Measurements from ENCODE around the gene ACO2. TPM values are rescaled to one million over a fixed set of nuclear protein-coding genes. Genes with fewer than 3 reads are reported as not detected.

The ACO2 gene
- total and polyA plus RNA-seq, 10 of the 15 experiments (the other 5 are each of a cell fraction or from before 2014, with no cell fraction given) = 21.4 to 214 (median 88.5) TPM

GRCh38 chr22:41446639-41447434 is 22.1 kb upstream of the ACO2 start, which contains the start of gene TOB2:
Gene TOB2, minus strand, starts transcription at chr22:41446801. Its CDS starts 9,456 bp downstream, at chr22:41437345.
- Histone ChIP-seq H3K9me3 (replicated peaks; ENCODE audit: control insufficient read depth, insufficient read depth, low read length) (no peaks in the 10 kb centered on the region), H3K79me2 (ENCODE audit: control insufficient read depth, insufficient read depth, low read length) (peaks cover 59% of the 10 kb centered on the region), H3K4me2 (ENCODE audit: control insufficient read depth, insufficient read depth) (peak within 1 kb of the TSS; percentile 92), H3K4me3 (peak within 1 kb of the TSS; percentile 86), H3K9ac (ENCODE audit: control insufficient read depth, insufficient read depth, low read length) (peak within 1 kb of the TSS; percentile 88), H3K27me3 (replicated peaks in 1 of 2; ENCODE audit: control insufficient read depth in 2 of 2, insufficient read depth in 2 of 2, low read length in 1 of 2) (no peaks in the 10 kb centered on the region), H4K20me1 (ENCODE audit: control insufficient read depth, insufficient read depth) (0 out of 2 replicates have a peak, but pooled peaks cover 4% of the 10 kb centered on the region), H3K36me3 (ENCODE audit: control insufficient read depth in 2 of 2, insufficient read depth in 2 of 2, low read length in 1 of 2) (peaks cover 0 to 5% of the 10 kb centered on the region in 2 experiments; a peak in 1 of 4 replicates), H3K4me1 (ENCODE audit: control insufficient read depth, insufficient read depth, low read length) (peaks cover 4% of the 10 kb centered on the region; the same call in 1 of the 2 replicates), H2AFZ (ENCODE audit: control insufficient read depth, low read depth, low read length) (peak within 1 kb of the TSS; percentile 70), H3K27ac (ENCODE audit: control insufficient read depth, insufficient read depth) (peak within 1 kb of the TSS; percentile 88)
- ChIA-PET CTCF (interaction anchor here (0.6 to 2.1 kb wide), 8 partner anchors 22 to 86 kb away, joined by 3 to 8 read pairs (median 4); partner anchors contain the start of genes ACO2 and PHF5A), SMC1A (ENCODE audit: uncharacterized antibody, unreplicated experiment) (interaction anchor here (0.7 to 3.8 kb wide), 6 partner anchors 16 to 102 kb away, joined by 3 to 18 read pairs (median 12); partner anchors contain the start of genes ACO2 and PHF5A), POLR2A (interaction anchor here (0.5 to 6.3 kb wide), 17 partner anchors 8 to 995 kb away, joined by 3 to 122 read pairs (median 7); partner anchors contain the start of genes ACO2, DESI1, PHF5A and PMM1), RAD21 (ENCODE audit: unreplicated experiment) (interaction anchor here (1.0 to 2.8 kb wide), 10 partner anchors 22 to 80 kb away, joined by 3 to 22 read pairs (median 9); partner anchors contain the start of genes ACO2, PHF5A and TEF)
- ATAC-seq = peak; percentile 61
- DNase-seq (ENCODE audit: low read depth, low spot score) = peak; percentile 71
- intact Hi-C loops (cut with micrococcal nuclease; ENCODE audit: unreplicated experiment) = loop anchor here (2.0 to 5.0 kb wide), 2 partner anchors 42 to 55 kb away; no protein-coding TSS in a partner anchor
- BruUV-seq (replicated peaks) = TSS peak; percentile 92
- WGBS (ENCODE audit: insufficient coverage, insufficient replicate concordance, low lambda C conversion rate, missing lambda C conversion rate) = under 1% methylated on average over 73 of the region's 85 CpGs
- no peak for FAIRE-seq
- in situ Hi-C loops (cut with MboI) = no loop called here
- TF ChIP-seq MLLT1 (IDR thresholded peaks at IDR 0.05) = peak; percentile 95
- no peak for TF ChIP-seq USF1 (IDR thresholded peaks at IDR 0.05; ENCODE audit: borderline replicate concordance, extremely low read length, insufficient read depth, low read depth, low read length)
- TF ChIP-seq ZBTB33 (IDR thresholded peaks at IDR 0.05) = no peak
- no peak for TF ChIP-seq YBX1 (IDR thresholded peaks at IDR 0.05)
- TF ChIP-seq MYB (IDR thresholded peaks at IDR 0.05; ENCODE audit: borderline replicate concordance, low read depth, low read length) = no peak
- no peak for TF ChIP-seq ZSCAN29 (IDR thresholded peaks at IDR 0.05)
- TF ChIP-seq ZNF687 (IDR thresholded peaks at IDR 0.05) = peak; percentile 91
- no peak for TF ChIP-seq HDAC2 (IDR thresholded peaks at IDR 0.05)
- TF ChIP-seq NR2F1 (conservative IDR thresholded peaks at IDR 0.05) = peak; percentile 91
- TF ChIP-seq SIX5 (IDR thresholded peaks at IDR 0.05; ENCODE audit: low read depth, low read length, severe bottlenecking) = no peak
- peak; percentile 91 for TF ChIP-seq CREM (IDR thresholded peaks at IDR 0.05; ENCODE audit: low read depth)
- peak; percentile 43 for TF ChIP-seq KLF5 (IDR thresholded peaks at IDR 0.05; ENCODE audit: partially characterized antibody)
- no peak for TF ChIP-seq PML (IDR thresholded peaks at IDR 0.05; ENCODE audit: low read length)
- TF ChIP-seq CHD2 (IDR thresholded peaks at IDR 0.05; ENCODE audit: borderline replicate concordance, low read depth, low read length) = peak; percentile 98

All from GM12878 (cell line).